ENCODE measurements around the gene IL1RL2.

DNA sequence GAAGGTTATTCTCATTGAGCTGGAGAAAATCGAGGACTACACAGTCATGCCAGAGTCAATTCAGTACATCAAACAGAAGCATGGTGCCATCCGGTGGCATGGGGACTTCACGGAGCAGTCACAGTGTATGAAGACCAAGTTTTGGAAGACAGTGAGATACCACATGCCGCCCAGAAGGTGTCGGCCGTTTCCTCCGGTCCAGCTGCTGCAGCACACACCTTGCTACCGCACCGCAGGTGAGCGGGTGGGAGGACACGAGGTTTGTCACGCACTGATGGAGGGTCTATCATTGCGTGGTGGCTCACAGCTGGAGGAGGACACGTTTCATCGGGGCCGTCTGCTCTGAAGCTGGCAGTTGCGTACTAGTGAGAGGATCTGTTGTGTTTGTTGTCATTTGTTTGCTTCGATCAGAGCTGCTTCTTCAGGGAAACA, 48.2 kb downstream of the IL1RL2 start:
- no peak for TF ChIP-seq POLR2A (IDR thresholded peaks at IDR 0.05; ENCODE audit: low read depth, low read length)
- no peak for TF ChIP-seq TAF1 (IDR thresholded peaks at IDR 0.05; ENCODE audit: borderline replicate concordance, low read depth, low read length)
